GM21367 (cell line): ENCODE data around the gene SIGLEC6.

Source experiments
- ATAC-seq: cut with Tn5 transposase; IDR thresholded peaks from one replicate; pipeline ENCODE4 v1.9.1; 2021; ENCODE audit not compliant: unreplicated experiment

SIGLEC6 gene

DNA sequence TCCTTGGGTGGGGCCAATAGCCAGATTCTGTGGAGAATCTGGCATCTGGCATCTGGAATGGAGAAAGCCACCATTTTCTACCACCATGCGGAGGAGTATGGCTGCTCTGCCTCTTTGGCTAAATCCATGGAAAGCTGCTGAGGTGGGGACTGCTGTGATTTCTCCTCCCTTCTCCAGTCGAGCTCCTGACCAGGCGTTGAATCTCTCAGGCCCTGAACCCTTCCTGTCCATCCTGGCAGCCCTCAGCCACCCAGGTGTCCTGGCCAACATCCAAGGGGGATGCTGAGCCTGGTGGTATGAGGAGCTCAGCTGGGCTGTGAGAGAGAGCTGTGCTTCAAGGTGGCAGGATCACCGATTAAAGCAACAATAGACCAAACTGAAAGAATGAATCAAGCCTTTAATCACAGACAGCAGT is 17.4 kb upstream of the SIGLEC6 start:
- no peak for ATAC-seq

- no peak for ATAC-seq
Measured at GRCh38 chr19:51548213-51548651, 16.8 kb upstream of the SIGLEC6 start.

DNA sequence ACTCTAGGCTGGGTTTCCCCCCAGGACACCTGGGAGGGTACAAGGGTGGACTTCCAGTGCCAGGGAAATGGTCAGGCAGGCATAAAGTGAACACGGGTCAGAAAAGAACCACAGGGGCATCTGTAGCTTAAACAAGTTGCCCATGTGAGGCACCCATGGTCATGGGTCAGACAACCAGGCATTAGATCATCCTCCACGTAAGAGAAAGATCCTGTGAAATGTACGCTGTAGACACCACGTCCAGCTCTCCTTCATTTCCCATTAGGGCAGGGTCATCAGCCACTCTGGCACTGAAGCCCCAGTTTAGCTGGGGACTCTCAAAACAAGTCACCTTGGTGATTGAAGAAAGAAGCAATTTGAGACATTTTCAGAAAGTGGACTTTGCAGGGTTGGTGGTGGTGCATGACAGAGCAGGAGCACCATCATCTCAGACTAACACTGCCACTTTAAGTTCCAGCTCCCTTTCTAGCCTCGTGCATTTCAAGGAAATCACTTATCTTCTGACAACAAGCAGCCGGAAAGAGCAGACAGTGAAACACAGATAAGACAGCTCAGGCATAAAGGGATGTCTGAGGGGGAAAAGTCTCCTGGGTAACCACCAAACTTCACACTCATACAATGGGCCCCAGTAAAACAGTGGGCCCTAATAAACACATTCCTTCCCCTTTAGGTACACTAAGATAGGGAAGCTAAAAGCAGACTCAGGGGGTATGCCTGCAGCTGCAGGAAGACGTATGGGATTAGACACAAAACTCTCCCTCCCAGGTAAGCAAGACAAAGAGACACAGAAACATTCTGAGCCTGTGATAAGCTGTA is 16.1 kb upstream of the SIGLEC6 start:
- no peak for ATAC-seq

DNA sequence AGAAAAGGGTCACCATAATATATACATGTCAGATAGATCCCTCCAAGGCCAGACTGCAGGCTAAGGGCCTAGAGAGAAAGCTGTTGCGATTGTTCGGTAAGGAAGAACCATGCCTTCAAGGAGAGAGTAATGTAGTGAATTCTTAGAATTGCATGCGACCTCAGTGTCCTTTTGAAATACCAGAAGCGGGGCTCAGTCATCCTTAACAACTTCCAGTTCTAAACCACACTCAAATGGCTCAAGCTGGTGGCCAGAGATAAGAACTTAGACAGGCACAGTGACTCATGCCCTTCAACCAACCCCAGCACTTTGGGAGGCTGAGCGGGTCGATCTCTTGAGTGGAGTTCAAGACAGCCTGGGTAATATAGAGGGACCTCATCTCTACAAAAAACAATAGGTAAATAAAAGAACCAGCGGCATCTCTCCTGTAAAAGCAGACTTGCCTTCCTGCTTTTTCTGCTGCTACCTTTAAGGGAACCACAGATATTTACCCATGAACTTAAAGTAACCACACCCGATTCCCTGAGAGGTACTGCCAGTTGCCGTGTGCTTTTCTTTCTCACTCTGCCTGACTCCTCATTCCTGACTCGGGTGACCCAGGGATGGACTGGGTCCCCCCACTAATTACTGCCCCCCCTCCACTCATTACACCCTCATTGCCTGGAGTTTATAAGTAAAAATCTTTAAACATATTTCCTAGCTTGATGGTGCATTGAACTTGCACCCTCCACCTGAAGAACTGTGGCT is 15.4 kb upstream of the SIGLEC6 start:
- ATAC-seq, result no peak

DNA sequence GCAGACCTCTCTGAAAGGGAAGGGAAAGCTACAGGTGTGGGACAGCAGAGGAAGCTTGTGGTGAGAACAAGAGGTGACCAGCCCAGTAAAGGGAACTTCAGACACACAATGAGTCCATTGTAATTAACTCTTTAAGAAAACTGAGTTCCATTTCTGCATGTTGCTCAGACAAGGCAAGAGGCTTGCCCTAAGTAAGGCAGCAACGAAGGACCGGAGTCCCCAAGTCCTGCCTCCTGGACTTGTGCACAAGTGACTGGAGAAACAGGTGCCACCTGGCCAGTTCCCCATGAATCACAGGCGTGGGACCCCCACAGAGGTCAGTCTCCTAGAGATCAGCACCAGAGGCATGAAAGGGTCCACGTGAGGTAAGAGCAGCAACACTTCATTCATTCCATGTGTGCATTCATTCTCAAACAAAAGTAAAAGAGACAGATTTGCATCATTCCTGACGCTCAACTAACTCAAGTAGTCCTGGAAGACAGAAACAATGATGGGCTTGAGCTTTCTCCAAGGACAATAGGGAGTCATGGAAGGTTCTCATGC is 14.7 kb upstream of the SIGLEC6 start:
- ATAC-seq, result no peak

- ATAC-seq, result no peak
Measured at GRCh38 chr19:51544038-51544437, 12.6 kb upstream of the SIGLEC6 start.

DNA sequence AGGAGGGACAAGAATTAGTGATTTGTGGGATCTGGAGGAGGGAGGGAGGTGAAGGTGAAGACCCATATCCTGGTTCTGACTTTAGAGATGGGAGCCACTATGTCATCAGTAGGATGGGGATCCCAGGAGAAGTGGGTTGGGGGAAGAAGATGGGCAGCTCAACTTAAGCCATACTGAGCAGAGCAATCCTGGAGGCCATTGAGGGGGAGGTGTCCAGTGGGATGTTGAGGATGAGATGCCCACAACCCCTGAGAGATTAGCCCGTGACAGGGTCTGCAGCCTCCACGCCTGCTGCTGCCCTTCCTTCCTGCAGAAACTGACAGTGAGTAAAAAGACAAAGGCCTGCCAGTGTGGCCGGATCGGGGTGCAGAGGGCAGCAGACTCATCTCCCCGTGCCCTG is 11.2 kb upstream of the SIGLEC6 start:
- ATAC-seq, result no peak

DNA sequence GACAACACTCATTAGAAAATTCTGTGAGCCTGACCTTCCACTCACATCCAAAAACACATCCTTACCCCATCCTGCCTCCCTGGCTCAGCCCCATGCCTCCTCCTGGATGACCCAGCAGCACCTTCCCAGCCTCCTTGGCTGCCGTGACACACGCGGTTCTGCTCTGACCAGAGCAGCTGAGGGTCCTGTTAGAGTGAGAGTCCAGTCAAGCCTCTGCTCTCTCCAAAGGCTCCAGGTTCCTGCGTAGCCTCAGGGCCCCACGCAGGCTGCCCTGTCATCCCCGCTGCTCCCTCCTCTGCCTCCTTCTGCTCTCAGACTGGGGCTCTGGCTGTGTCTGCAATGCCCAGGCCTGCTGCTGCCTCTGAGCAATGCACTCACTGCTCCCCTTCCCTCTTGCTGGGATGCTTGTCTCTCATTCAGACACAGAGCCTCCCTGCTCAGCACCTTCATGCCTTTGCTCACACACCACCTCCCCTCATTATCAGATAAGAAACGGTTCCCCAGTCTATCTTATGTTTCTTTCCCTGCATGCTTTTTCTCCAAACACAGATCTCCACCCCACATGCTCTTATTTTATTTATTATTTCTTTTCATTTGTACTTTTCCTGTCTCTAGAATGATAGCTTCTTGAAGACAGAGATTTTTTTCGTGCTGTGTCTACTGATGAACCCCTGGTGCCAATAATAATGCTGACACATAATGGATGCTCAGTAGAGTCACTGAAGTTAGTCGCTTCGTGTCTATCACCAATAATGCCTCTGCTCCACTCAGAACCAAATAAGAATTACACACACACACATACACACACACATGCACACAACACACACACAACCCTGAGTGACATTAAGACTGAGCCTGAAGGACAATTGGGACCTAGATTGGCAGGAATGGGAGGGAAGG is 10.2 kb upstream of the SIGLEC6 start:
- ATAC-seq, result no peak

GRCh38 chr19:51539821-51540366 is 8.4 kb upstream of the SIGLEC6 start:
- no peak for ATAC-seq

DNA sequence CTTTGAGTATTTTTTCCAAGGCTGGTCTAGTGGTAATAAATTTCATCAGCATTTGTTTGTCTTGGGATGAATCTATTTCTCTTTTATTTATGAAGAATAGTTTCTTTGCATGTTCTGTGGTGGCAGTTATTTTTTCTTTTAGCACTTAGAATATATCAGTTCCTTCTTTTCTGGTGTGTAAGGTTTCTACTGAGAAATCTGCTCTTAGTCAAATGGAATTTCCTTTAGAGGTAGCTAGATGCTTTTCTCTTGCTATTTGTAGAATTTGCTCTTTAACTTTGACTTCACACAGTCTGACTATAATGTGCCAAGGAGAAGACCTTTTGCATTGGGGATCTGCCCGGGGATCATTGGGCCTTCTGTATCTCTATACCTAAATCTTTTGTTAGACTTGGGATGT is 4.1 kb upstream of the SIGLEC6 start:
- ATAC-seq, result no peak

- ATAC-seq, result no peak
Measured at GRCh38 chr19:51530616-51531015, 854 bp downstream of the SIGLEC6 start.

GRCh38 chr19:51529301-51529700 is 2.2 kb downstream of the SIGLEC6 start:
- no peak for ATAC-seq

DNA sequence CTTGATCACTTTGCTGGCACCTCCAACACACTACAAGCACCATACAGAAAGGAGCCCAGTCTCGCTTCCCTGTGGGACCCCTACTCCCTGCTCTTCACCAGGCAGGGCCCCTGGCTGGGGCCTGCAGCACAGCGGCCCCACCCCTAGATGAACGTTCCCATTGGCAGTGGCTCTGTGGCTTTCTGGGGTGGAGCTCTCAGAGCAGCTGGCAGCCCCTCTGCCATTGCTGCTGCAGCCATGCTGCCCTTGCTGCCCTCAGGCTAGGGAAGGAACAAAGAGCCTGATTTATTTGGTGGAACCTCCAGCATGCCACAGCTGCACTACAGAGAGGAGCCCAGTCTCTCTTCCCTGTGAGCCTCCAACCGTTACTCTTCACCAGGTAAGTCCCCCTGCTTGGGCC is 5.8 kb downstream of the SIGLEC6 start:
- no peak for ATAC-seq

- ATAC-seq, result no peak
Measured at GRCh38 chr19:51524666-51525264, 6.7 kb downstream of the SIGLEC6 start.

GRCh38 chr19:51521781-51522180 is 9.7 kb downstream of the SIGLEC6 start:
- ATAC-seq, result no peak

DNA sequence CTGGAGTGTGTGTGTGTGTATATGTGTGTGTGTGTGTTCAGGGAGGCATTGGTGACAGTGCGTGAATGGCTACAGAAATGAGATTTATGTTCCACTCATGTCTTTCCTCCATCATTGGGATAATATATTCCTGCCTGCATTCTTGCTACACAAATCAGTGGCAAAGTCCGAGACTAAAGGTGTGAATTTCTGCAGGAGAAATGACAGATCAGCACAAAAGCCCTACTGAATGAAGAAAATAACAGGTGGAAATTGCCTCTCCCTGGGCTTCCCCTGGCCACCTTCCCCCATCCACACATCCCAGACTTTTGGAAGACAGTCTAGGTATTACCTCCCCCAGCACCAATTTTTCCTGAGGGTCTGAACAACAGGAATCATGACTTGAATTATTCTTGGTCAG is 10.1 kb downstream of the SIGLEC6 start:
- ATAC-seq, result no peak

DNA sequence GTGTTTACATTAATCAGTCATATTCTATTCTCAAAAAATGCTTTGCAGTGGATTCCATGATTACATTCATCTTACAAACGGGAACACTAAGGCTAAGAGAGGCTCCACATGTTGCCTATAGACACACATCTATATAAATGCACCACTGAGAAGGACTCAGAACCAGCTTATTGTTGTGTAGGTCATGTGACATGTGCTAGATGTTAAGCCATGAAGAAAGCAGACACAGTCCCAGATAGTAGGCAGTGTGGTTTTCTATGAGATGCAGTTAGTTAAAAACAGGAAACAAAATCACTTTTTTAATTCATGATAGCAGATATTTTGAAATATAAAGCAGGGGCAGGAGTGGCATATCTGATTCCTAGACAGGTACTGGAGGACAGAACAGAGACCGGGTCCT is 10.7 kb downstream of the SIGLEC6 start:
- ATAC-seq, result no peak

GRCh38 chr19:51514866-51515481 is 16.5 kb downstream of the SIGLEC6 start:
- ATAC-seq, result no peak

GRCh38 chr19:51513968-51514367 is 17.5 kb downstream of the SIGLEC6 start:
- no peak for ATAC-seq

DNA sequence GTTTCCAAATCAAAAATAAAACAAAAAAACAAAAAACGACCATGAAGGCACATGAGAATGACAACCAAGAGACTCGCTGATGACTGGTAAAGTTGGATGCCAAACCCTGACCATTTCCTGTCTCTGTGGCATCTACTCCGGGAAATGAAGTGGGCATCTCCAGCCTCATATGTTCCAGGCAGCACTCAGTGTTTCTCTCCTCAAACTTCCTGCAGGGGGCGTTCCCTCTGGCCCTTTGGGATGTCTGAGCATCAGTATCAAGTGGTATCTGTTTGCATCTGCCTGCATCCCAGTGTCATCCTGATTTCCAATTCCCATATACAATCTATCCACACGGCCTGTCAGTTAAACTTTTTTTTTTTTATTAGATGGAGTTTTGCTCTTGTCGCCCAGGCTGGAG is 20.1 kb downstream of the SIGLEC6 start:
- no peak for ATAC-seq
